CD4-positive, alpha-beta T cell treated with Interleukin-4 for 4 hours (primary cell): ENCODE data around the gene KCNQ1.

Experiments used
- DNase-seq: peaks from one replicate; pipeline ENCODE4 v3.0.0-alpha.2; 2020

Gene KCNQ1

DNA sequence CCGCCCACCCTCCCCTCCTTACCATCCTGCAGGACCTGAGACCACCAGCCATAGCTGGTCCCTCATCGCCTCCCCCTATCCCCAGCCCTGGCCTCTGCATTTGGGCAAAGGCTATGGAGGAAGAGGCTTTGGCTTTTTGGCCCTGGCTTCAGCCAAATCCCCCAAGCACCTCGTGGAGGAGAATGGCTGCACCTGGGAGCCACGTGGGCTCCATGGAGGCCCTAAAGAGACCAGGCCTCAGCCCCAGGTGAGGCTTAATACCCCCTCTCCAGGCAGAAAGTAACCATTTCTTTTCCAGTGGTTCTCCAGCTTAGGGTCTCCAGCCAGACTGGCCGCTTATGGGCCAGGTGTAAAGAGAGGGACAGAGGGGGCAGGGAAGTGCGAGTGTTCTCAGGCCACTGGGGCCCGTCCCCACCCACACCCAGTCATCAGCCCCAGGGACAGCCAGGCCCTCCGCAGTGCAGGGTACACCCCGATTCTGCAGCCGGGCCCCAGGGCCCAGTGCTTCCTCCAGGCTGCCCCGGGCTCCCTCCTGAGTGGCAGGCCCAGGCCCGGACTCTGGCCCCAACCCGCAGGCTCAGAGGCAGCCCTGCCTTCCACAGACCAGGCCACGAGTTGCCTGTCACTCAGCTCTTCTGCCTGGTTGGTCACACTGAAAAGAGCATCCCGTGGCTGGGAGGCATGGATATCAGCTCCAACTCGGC, 414.3 kb downstream of the KCNQ1 start:
- no peak for DNase-seq

DNA sequence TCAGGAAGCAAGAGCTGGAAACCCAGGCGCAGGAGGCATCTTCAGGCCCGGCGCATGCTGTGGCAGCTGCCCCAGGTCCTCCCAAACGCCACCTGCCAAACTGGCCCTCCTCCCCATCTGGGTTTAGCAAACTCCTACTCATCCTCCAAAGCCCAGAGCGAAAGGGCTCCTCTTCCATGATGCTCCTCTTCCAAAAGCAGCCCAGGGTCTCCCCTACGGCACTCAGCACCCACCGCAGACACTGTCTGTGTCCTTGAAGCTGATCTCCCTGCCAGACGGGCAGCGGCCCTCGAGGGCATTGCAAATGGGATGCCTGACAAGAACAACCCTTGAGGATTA, 414.9 kb downstream of the KCNQ1 start:
- no peak for DNase-seq

DNA sequence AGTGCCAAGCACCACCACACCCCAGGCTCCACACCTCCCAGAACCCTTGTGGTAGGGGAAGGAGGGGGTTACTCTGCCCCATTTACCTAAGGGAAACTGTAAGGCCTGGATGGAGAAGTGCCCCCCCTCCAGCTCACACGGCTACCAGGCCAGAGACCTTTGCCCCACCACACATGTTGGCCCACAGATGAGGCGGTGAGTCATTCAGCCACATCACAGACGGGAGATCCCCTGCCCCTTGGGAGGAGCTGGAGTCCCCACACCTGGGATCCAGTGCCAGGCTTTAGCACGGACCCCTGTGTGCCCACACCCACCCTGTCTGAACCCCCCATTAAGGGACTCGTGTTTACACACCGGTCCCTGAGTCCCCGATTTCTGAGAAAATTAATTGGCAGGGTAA, 415.8 kb downstream of the KCNQ1 start:
- DNase-seq: no peak

DNA sequence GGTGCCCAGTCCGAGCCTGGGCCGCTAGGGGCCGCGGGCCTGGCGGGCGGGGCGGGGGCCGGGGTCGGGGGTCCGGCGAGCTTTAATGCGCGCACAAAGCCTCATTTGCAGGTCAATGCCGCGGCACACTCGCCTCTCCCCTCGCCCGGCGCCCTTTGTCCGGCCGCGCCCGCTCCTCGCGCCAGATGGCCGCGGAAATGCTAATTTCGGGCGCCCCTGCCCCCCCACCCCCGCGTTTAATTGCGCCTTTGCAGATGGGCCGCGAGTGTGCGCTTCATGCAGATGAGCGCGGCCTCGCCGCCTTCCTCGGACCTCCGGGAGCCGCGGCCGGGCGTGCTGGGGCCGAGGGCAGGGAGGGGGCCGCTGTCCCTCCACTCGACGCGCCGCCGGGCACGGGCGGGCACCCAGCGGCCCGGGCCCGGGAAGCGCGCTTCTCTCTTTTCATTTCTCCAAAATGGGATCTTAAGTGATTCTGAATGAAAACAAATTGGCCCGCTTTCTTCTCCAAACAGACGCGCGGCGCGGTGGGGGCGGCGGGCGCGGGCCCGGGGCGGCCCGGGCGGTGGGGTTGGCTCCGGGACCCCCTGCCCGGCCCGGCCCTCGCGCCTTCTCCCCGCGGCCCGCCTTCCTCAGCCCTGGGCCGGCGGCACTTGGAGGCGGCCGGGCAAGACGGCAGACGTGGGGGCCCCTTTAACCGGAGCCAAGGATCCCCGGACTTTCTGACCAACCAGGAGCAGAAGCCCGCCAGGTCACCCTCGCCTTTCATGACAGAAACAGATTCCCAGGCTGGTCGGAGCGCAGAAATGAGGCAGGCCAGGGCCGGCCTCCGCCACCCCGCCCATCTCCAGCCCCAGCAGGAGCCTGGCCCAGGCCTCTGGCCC, 417.8 kb downstream of the KCNQ1 start:
- no peak for DNase-seq

DNA sequence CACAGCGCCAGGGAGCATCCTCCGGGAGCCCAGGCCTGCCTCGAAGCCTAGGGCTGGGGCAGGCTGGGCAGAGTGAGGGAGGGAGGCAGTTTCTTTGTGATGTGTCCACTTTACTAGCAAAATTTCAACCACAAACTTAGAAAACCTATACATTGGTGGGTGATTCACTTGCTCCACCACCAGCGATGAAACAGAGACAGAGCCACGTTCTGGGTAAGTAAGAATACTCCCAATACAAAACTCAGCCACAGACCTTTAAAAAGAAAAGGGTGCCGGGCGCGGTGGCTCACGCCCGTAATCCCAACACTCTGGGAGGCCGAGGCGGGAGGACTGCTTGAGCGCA, 418.4 kb downstream of the KCNQ1 start:
- no peak for DNase-seq

DNA sequence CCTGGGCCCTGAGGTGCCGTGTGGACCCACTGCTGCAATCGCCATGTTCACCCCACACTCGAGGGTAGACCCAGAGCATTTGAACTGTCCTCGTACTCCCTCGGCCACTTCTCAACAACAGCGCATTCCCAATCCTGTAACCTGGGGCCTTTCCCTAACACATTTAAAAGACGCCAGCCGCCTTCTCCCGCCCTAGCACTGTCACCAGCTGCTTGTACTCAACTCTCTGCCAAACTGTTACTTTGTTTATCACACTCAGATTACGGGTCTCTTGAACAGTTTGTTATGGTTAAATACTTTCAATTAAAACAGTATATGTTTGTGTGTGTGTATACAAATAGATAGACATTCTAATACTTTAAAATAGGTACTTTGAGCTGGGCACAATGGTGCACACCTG, 420.1 kb downstream of the KCNQ1 start:
- no peak for DNase-seq

DNA sequence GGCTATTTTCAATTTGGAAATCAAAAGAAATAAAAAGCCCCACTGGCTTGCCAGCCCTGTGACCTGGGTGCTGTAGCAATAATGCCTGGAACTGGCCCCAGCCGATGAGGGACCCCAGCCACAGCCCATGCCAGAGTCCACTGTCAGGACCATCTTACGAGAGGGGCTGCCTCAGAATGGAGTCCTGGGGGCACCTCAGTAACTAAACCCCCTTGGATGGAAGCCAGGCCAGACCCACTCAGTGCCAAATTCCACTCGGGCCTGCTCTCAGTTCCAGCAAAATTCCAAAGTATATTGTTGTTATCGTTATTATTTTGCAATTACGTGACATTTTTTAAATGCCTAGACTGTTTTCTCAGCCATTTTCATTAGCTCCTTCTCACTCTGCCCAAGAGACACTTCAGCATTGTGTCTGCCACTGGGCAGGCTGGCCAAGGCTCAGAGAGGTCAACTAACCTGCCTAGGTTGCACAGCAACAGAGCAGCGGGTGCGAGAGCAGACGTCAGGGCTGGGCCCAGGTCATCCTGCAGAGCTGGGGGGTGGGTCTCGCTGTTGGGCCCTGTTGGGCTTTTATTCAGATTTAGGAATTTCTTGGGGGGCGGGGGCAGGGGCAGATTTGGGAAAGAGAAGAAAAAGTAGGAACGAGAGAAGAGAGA, 421.2 kb downstream of the KCNQ1 start:
- DNase-seq: no peak

DNA sequence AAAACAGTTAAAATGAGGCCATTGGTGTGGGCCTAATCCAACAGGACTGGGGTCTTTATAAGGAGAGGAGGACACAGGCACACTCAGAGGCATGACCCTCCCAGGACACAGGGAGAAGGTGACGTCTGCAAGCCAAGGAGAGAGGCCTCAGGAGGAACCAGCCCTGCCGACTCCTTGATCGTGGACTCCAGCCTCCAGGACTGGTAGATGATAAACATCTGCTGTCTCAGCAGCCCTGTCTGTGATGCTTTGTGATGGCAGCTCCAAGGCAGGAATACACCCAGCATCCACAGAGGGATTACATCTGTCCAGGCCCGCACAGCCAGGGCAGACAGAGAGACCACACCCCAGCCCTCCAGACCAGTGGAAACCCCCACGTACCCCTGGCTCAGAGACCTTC, 422.3 kb downstream of the KCNQ1 start:
- no peak for DNase-seq

DNA sequence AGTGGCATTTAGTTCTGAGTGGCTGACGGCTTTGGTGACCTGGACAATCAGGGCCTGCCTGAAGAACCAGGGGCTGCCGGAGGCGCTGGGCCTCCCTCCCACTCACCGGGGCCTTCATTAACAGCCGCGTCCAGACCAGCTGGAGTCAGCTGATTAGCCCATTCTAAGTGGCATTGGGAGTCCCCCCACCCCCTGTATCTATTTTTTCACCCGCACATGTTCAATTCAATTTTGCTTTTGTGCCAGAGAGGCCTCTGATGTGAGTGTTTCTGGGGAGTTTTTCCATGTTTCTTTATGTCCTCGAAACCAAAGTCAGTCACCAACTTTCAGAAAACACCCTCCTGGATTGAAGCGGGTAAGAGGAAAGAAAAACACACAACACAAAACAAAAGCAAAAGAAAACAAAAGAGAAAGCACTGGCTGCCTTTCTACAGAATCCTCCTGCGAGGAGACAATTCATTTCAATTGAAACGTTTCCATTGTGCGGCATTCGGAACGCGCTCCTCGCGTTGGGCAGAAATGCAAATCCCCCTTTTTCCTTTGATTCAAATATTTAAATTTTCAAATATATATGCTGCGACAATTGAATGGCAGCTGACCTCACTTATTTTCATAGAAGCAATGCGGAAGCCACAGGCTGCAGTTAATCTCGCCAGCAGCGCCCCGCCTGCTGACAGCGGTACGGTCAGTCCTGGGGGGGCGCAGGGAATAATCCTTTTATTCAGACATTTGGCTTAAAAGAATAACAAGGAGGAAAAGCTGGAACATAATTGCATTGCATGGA, 423.1 kb downstream of the KCNQ1 start:
- DNase-seq: no peak

DNA sequence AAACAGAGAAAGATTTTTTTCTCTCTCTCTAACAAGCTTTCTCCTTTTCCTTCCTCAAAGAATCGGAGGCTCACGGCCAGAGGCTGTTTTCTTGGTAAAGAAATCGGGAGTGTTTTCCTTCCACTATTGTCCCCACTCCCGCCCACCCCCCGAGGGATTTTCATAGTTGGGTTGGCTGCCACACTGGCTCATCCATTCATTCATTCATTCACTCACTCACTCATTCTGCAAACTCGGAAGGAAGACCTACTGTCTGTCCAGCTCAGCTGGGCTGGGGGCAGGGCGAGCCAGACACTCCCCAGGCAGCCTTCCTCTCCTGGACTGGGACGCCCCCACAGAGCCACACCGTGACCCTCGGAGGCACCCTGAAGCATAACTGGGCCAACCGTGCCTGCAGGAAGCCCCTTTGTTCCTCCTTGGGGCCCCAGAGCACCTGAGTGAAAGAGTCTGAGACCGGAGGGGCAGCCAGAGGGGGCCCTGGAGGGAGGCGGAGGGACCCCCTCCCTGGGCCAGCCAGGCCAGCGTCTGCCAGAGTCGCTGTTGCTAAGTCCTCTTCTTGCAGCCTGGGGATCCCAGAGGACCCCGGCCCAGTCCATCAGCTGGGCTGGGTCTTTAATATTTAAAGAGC, 423.8 kb downstream of the KCNQ1 start:
- DNase-seq: no peak

DNA sequence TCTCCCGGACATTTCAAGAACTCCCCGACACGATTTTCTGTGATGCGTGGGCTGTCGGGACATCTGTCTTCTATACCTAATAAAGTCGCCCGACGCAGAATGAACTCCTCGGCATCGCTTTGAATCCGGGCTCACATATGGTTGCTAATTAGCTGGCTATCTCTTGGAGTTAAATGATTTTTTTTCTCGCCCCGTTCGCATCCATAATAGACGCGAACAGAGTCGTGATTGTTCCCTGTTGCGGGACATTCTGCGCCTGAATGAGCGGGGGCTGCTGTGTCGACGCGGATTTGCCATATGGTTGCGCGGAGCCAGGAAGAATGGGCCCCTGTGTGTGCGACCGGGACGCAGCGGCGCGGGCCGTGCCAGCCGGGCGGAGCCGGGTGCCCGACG, 424.3 kb downstream of the KCNQ1 start:
- no peak for DNase-seq

DNA sequence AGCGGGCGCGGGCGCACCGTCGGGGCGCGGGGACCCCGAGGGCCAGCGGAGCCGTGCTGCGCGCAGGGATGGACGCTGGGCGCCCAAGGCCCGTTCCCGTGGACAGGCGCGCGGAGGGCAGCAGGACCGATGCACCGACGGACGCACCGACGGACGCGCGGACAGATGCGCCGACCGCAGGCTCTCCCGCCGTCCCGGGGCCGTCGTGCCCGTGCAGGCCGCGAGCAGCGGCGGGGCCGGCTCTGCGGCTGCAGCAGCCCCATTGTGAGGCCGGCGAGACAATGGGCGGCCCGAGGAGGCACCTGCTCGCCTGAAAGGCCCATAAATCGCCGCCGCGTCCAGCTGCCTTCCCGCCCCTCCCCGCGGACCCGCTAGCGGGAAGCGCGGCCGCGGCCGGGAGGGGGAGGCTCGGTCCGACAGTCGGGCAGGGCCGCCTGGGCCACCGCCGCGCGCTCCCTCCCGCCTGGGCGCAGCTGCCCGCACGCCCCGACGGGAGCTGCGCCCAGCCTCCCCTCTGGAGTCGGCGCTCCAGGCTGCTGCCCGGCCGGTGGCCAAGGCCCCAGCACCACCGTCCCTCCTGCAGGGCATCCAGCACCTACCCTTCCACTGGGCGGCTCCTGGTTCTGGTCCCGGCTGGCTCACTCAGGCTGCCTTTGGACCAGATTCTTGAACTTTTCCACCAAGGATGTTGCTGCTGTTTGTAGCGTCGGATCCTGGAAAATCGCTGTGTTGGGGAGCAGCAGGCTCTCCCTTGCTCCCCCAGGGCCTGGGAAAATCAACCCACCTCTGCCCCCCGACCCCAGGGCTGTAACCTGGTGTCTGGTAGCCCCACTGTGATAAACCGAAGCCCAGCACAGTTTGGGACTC, 425.0 kb downstream of the KCNQ1 start:
- no peak for DNase-seq

DNA sequence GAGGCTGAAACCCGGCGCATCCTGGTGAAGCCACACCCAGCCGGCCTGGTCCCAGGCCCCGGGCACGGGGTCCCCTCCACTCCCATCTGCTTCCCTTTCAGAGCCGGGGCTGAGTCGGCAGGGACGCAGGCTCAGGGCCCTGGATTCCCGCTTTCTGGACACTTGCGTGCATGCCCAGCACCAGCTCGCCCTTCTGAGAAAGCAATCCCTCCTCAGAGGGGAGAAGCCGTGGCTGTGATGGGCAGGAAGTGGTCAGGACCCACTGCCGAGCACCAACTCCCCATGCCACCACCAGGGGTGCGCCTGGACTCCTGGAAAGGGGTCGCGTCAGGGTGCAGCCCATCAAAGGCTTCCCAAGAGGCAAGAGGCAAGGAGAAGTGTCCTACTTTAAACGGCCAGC, 425.7 kb downstream of the KCNQ1 start:
- no peak for DNase-seq

DNA sequence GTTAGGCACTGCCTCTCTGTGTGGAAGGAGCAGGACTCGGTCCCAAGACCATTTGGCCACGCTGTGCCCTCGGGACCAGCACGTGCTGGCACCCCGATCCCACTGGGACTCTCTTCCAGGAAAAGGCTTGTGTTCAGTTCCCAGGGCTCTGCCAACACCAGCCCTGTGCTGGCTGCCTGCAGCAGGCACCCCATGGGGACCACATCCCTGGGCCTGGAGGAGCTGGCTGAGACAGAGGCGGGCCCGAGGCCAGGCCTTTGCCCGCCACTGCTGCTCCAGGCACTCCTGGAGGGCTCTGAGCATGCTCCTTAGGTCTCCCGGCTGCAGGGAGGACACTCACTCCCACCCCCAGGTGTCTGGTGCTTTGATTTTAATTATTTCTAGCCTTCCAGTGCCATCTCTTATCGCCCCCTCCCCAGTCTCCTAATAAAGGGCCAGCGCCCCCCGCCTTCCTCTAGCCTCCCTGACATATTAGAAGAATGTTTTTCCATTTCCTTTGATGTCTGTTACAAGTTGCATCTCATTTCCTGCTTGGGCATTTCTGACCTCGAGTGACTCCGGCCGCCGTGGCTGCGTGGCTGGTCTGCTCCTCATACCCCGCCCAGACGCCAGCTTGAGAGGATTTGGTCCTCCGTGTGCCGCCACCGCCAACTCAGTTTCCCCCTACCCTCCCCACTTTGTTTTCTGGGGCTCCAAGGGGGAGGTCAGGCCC, 426.3 kb downstream of the KCNQ1 start:
- DNase-seq: no peak

DNA sequence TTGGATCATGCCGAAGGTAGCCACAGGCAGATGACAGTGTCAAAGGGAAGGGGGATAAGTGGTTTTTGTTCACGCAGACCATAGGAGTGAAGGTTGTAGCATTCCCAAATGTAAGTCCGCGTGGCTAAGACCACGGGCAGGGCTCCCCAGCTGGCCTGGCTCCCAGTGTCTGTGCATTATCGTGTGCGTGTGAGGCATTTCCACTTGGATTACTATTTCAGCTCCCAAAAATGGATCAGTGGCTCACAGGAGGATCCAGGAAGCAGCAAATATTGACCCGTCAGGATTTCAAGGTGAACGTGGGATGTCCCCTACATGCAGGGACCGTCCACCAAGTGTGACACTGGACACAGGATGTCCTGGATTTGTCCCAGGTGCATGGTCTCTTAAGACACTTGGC, 430.2 kb downstream of the KCNQ1 start:
- DNase-seq: no peak

DNA sequence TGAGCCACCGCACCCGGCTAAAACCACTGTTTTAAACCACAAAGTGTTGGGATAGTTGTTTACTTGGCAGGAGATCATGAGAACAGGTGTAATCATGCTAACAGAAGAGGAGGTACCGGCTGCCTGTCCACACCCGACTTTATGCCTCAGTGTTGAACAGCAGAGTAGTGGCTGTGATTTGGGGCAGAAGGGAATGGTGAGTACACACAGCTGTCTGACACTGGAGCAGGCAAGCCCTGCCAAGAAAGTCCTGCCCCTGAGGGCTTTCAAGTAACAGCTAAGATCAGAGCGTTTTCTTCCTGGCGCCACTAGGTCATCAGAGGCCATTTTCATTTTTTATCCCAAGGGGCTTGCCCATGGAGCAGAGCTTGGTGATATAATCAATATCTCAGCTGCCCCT, 432.7 kb downstream of the KCNQ1 start:
- DNase-seq: no peak

DNA sequence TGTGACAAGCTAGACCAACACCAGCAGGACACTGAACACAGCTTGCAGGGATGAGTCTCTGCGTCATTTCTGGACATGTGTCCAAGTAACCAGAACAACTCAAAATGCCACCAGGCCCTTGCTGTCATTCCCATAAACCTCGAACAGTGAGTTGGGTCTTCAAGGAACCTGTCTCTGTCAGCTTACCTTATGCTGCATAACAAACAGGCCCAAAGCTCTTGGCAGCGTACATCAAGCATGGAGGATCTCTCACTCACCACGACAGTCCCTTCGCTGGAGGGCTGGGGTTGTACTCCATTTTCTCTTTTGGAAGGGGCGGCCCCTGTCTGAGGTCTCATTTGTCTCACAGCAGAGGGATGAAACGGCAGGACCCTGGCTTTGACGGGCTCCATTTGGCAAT, 434.0 kb downstream of the KCNQ1 start:
- DNase-seq: no peak

DNA sequence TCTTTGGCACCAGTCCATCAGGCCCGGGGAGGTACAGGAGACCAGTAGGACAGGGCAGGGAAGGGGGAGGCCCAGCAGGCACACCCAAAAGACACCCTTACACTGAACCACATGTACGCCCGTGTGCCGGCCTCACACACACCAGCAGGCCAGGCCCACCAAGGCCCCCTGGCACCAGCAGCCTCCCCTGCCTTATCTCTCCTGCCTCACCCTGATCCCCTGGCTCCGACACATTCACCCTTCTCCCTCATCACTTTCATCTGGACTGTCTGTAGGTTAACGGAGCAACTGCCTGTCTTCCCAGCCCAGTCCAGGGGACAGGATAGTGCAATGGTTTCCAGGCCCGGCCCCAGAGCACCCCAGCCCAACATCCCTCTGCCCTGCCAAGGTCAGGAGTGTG, 435.8 kb downstream of the KCNQ1 start:
- no peak for DNase-seq

DNA sequence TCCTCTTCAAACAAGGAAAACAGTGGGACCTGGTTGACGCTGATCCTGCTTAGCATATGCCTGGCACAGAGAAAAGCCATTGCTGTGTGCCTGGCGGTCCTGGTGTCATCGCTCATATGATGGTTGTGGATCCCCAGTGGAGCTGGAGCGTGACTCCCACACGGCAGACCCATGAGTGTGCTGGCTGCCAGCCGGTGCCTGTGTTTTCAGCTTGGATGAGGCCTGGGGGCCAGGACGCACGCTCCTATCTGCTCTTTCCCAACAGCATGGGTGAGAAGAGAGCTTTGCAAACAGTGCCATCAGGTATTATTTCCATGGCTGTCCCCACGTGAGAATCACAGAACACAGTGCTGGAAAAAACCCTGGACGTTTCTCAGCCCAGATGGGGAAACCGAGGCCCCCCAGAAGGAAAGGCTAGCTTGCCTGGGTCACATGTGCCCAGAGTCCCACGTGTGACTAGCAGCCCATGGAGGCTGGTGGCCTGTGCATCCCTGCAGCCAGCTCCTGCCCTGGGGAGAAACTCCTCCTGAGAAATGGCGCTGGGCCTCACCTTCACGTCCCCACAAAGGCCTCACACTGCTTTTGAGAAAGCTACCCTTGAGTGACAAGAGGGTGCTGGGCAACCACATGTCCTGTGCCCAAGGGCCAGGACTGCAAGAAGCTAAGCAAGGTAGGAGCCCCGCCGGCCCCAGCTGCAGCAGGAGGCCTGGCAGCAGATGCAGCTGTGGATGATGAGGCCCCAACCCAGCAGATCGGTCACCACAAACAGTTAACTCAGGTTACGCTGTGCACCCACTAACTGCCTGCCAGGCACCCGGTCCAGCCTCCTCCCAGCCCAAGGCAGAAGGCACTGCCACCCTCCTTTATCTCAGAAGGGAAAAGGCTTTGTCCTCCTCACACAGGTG, 436.5 kb downstream of the KCNQ1 start:
- DNase-seq: no peak

DNA sequence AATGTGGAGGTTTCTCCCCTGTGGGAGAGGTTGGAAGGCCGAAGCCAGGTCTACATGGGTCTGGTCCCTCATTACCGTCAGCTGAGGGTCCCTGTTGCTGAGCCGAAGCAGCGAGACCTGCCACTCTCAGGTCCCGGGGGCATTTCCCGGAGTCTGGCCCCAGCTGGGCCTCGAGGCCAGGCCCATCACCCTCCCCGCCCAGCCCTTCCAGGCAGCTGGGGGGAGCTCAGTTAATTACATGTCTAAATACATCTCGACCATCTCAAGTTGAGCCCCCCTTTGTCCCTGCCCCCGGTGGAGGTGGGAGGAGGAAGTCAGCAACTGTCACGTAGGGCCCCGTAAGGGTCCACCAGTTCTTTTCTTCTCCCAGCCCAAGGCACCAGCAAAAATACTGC, 437.2 kb downstream of the KCNQ1 start:
- DNase-seq: no peak
